Measurements from ENCODE around the gene LRP5.

DNA sequence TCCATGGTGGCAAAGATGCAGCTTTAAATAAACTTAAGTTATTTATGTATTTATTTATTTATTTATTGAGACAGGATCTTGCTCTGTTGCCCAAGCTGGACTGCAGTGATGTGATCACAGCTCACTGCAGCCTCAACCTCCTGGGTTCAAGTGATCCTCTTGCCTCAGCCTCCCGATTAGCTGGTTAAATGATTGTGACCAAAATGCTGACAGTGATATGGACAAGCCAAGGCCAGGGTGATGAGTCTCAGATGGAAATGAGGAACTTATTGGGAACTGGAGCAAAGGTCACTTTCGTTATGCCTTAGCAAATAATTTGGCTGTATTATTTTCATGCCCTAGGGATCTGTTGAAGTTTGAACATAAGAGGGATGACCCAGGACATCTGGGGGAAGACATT lies 9.3 kb upstream of the LRP5 start:
- TF ChIP-seq, protein P1, sequence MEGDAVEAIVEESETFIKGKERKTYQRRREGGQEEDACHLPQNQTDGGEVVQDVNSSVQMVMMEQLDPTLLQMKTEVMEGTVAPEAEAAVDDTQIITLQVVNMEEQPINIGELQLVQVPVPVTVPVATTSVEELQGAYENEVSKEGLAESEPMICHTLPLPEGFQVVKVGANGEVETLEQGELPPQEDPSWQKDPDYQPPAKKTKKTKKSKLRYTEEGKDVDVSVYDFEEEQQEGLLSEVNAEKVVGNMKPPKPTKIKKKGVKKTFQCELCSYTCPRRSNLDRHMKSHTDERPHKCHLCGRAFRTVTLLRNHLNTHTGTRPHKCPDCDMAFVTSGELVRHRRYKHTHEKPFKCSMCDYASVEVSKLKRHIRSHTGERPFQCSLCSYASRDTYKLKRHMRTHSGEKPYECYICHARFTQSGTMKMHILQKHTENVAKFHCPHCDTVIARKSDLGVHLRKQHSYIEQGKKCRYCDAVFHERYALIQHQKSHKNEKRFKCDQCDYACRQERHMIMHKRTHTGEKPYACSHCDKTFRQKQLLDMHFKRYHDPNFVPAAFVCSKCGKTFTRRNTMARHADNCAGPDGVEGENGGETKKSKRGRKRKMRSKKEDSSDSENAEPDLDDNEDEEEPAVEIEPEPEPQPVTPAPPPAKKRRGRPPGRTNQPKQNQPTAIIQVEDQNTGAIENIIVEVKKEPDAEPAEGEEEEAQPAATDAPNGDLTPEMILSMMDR (IDR thresholded peaks at IDR 0.05) = no peak
- no peak for TF ChIP-seq POLR2A (IDR thresholded peaks at IDR 0.05)

Measured in vagina (tissue), 2 donors.